Smooth muscle cell (in vitro differentiated cells): Measurements from ENCODE around the gene NIN. TPM values are rescaled to one million over a fixed set of nuclear protein-coding genes. Genes with fewer than 3 reads are reported as not detected.
"Not testable (repeated sequence)": the region's sequence is repeated elsewhere in the genome, so short reads cannot be mapped to it uniquely, and the experiment has no call there.

Source experiments
- DNase-seq: peaks from one replicate; lab custom pipeline; 2025; ENCODE audit not compliant: unreplicated experiment; lab: John Stamatoyannopoulos, UW
- H2AFZ ChIP-seq: fragments of 200-600 bp; sonication (generic); 2 replicates; pipeline ENCODE4 v1.6.0; 2016; ENCODE audit warnings: antibody characterized with exemption, low read depth, mild to moderate bottlenecking
- H3F3A ChIP-seq: fragments of 200-600 bp; sonication (generic); 2 replicates; pipeline ENCODE4 v1.6.0; 2017; ENCODE audit warnings: antibody characterized with exemption, low read depth
- H3K27ac ChIP-seq: fragments of 200-600 bp; sonication (generic); 2 replicates; pipeline ENCODE4 v1.5.1; 2016; ENCODE audit warnings: low read depth, mild to moderate bottlenecking
- H3K27me3 ChIP-seq: fragments of 200-600 bp; sonication (generic); 2 replicates; pipeline ENCODE4 v1.6.1; 2016; ENCODE audit warnings: low read depth, mild to moderate bottlenecking
- H3K36me3 ChIP-seq: fragments of 200-600 bp; sonication (generic); 2 replicates; pipeline ENCODE4 v1.5.1; 2016; ENCODE audit warnings: low read depth
- H3K4me1 ChIP-seq: fragments of 200-600 bp; sonication (generic); 2 replicates; pipeline ENCODE4 v1.5.1; 2016; ENCODE audit warnings: low read depth
- H3K4me2 ChIP-seq: fragments of 200-600 bp; sonication (generic); 2 replicates; pipeline ENCODE4 v1.6.0; 2016; ENCODE audit warnings: mild to moderate bottlenecking
- H3K4me3 ChIP-seq: fragments of 200-600 bp; sonication (generic); 2 replicates; pipeline ENCODE4 v1.5.1; 2016; ENCODE audit warnings: mild to moderate bottlenecking
- H3K79me2 ChIP-seq: fragments of 200-600 bp; sonication (generic); 2 replicates; pipeline ENCODE4 v1.6.0; 2016; ENCODE audit warnings: low read depth, mild to moderate bottlenecking
- H3K9ac ChIP-seq: fragments of 200-600 bp; sonication (generic); 2 replicates; pipeline ENCODE4 v1.6.0; 2016; ENCODE audit warnings: low read depth
- H3K9me3 ChIP-seq: fragments of 200-600 bp; sonication (generic); replicated peaks from 2 replicates; pipeline ENCODE4 v1.5.1; 2016; ENCODE audit warnings: low read depth
- H4K20me1 ChIP-seq: fragments of 200-600 bp; sonication (generic); 2 replicates; pipeline ENCODE4 v1.6.0; 2016; ENCODE audit warnings: low read depth
- CTCF ChIP-seq: fragments of 200-600 bp; sonication (generic); IDR thresholded peaks from 2 replicates; pipeline ENCODE4 v1.5.1; 2017; ENCODE audit warnings: borderline replicate concordance, mild to moderate bottlenecking, antibody characterized with exemption; ENCODE audit not compliant: insufficient read depth, poor library complexity, severe bottlenecking
- WGBS: methylation state at CpG from one replicate; pipeline ENCODE4 v1.1.7; 2016; ENCODE audit warnings: low lambda C conversion rate; 5-methylcytosine and 5-hydroxymethylcytosine counted together
- polyA plus RNA-seq: library from polyadenylated mRNA; unstranded; fragments of >200 nt; fragmentation: Nextera tagmentation; extraction: Ambion mirVana; gene quantifications from 2 replicates; pipeline ENCODE4 v1.2.1, GENCODE V29; 2016
- total RNA-seq: library from RNA; depleted of rRNA; stranded (reverse); fragments of >200 nt; gene quantifications from 2 replicates; pipeline ENCODE4 v1.2.3, GENCODE V29; 2014

NIN gene
- total and polyA plus RNA-seq, 2 experiments from 2014 or later = 7.5 to 14.9 TPM

DNA sequence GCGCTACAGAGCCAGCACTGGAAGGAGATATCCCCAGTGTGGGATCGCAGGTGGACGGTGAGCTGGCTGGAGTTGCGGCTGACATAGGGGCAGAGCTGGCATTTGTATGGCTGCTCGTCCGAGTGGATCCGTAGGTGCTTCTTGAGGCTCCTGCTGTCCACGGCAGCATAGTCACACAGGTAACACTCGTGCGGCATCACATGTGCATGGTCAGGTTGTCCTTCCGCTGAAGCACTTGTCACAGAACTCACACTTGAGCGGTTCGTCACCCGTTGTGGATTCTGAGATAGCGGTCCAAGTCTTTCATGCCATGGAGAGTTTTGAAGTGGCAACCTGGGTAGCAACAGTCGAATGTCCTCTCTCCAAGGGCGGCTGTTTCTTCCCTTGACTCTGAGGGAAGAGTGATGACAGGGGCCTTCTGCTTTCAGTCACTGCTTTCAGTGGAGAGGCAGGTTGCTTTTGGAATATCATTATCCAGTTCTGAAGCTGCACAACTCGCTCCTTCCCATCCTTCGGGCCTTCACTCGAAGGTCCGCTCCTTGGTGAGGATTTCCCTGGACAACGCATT lies 125.9 kb downstream of the NIN start:
- no peaks in the 10 kb centered on the region for H3K27me3 ChIP-seq
- no peak for DNase-seq
- no peaks in the 10 kb centered on the region for H4K20me1 ChIP-seq
- H3F3A ChIP-seq = no peaks in the 10 kb centered on the region
- no peak overlapping the region for H3K27ac ChIP-seq
- 94% methylated on average over 22 of the region's 22 CpGs for WGBS
- TF ChIP-seq CTCF = no peak
- no peaks in the 10 kb centered on the region for H3K79me2 ChIP-seq
- no peaks in the 10 kb centered on the region for H3K36me3 ChIP-seq
- H3K4me1 ChIP-seq = no peaks in the 10 kb centered on the region
- H3K4me3 ChIP-seq = no peak overlapping the region
- no peak overlapping the region for H3K9ac ChIP-seq
- no peak overlapping the region for H3K4me2 ChIP-seq
- no peaks in the 10 kb centered on the region for H3K9me3 ChIP-seq
- no peak overlapping the region for H2AFZ ChIP-seq

DNA sequence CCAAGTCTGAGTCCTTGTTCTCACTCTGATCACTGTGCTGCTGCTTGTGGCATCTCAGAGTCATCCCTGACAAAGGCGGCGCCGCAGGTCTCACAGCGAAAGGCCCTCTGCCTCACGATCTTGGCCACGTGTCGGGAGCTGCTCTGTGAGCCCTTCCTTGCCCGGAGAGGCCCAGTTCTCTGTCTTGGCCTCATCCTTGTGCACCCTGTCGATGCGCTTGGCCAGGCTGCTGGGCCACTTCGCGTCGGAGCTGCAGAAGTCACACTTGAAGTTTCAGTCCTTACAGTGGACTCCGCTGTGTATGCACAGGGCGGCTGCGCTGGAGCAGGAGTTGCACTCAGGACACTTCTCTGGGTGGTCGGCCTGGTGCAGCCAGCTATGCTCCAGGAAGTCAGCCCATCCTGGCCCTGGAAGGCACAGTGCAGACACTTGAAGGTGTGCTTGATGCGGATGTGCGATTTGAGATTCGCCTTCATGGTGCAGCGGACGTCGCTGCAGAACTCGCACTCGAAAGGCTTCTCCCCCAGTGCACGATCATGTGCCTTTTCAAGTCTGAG lies 126.4 kb downstream of the NIN start:
- no peaks in the 10 kb centered on the region for H3K9me3 ChIP-seq
- no peaks in the 10 kb centered on the region for H3K36me3 ChIP-seq
- H2AFZ ChIP-seq = no peak overlapping the region
- no peaks in the 10 kb centered on the region for H4K20me1 ChIP-seq
- H3K4me2 ChIP-seq = no peak overlapping the region
- H3K27ac ChIP-seq = no peak overlapping the region
- no peak for TF ChIP-seq CTCF
- H3F3A ChIP-seq = no peaks in the 10 kb centered on the region
- H3K4me3 ChIP-seq = no peak overlapping the region
- 94% methylated on average over 26 of the region's 26 CpGs for WGBS
- no peak overlapping the region for H3K9ac ChIP-seq
- no peaks in the 10 kb centered on the region for H3K79me2 ChIP-seq
- no peak for DNase-seq
- H3K27me3 ChIP-seq = no peaks in the 10 kb centered on the region
- H3K4me1 ChIP-seq = no peaks in the 10 kb centered on the region

- no peaks in the 10 kb centered on the region for H3K79me2 ChIP-seq
- no peaks in the 10 kb centered on the region for H3K4me1 ChIP-seq
- no peaks in the 10 kb centered on the region for H3K36me3 ChIP-seq
- H4K20me1 ChIP-seq = no peaks in the 10 kb centered on the region
- H3F3A ChIP-seq = no peaks in the 10 kb centered on the region
- no peak for DNase-seq
- no peak for TF ChIP-seq CTCF
- no peak overlapping the region for H3K4me3 ChIP-seq
- H3K9me3 ChIP-seq = no peaks in the 10 kb centered on the region
- WGBS = 79% methylated on average over 4 of the region's 4 CpGs
- H3K27ac ChIP-seq = no peak overlapping the region
- H3K27me3 ChIP-seq = no peaks in the 10 kb centered on the region
- H2AFZ ChIP-seq = no peak overlapping the region
- H3K9ac ChIP-seq = no peak overlapping the region
- no peak overlapping the region for H3K4me2 ChIP-seq
Observed at GRCh38 chr14:50697659-50698290, 133.2 kb downstream of the NIN start.

- H3K9ac ChIP-seq, DNase-seq, H3K27ac ChIP-seq, H3K4me2 ChIP-seq, H2AFZ ChIP-seq, H3K9me3 ChIP-seq, H3K27me3 ChIP-seq, H3K4me3 ChIP-seq, H3K36me3 ChIP-seq, H4K20me1 ChIP-seq, H3K79me2 ChIP-seq, H3F3A ChIP-seq, H3K4me1 ChIP-seq: not testable (repeated sequence)
- 100% methylated on average over 3 of the region's 3 CpGs for WGBS
Observed at GRCh38 chr14:50694260-50694659, 136.7 kb downstream of the NIN start.
